OCI-LY1 (cell line): ENCODE data around the gene TOM1.

Source experiments
- H2AFZ ChIP-seq: fragments of 200-600 bp; sonication (generic), shearing (Covaris generic); 2 replicates; pipeline ENCODE4 v1.6.0; 2014; ENCODE audit warnings: antibody characterized with exemption, mild to moderate bottlenecking, low read length
- H3F3A ChIP-seq: fragments of 200-600 bp; sonication (generic), shearing (Covaris generic); 2 replicates; pipeline ENCODE4 v1.6.0; 2014; ENCODE audit warnings: mild to moderate bottlenecking, antibody characterized with exemption, low read length, moderate library complexity; ENCODE audit not compliant: insufficient read depth
- H3K27ac ChIP-seq: fragments of 200-600 bp; sonication (generic); 2 replicates; pipeline ENCODE4 v1.5.1; 2014; ENCODE audit warnings: low read length, mixed run types, mild to moderate bottlenecking, low read depth; ENCODE audit not compliant: poor library complexity, severe bottlenecking
- H3K27me3 ChIP-seq: fragments of 200-600 bp; sonication (generic); 2 replicates; pipeline ENCODE4 v1.6.0; 2014; ENCODE audit warnings: antibody characterized with exemption, mild to moderate bottlenecking, low read length, moderate library complexity; ENCODE audit not compliant: insufficient read depth
- H3K36me3 ChIP-seq: fragments of 200-600 bp; sonication (generic); 2 replicates; pipeline ENCODE4 v1.6.1; 2014; ENCODE audit warnings: mild to moderate bottlenecking, antibody characterized with exemption, low read length, moderate library complexity, mixed read lengths; ENCODE audit not compliant: insufficient read depth
- H3K4me1 ChIP-seq: fragments of 200-600 bp; sonication (generic); 2 replicates; pipeline ENCODE4 v1.5.1; 2014; ENCODE audit warnings: mild to moderate bottlenecking, low read length, moderate library complexity; ENCODE audit not compliant: insufficient read depth, severe bottlenecking
- H3K4me2 ChIP-seq: fragments of 200-600 bp; sonication (generic), shearing (Covaris generic); 2 replicates; pipeline ENCODE4 v1.6.1; 2014; ENCODE audit warnings: low read length
- H3K4me3 ChIP-seq: fragments of 200-600 bp; sonication (generic); 2 replicates; pipeline ENCODE4 v1.5.1; 2014; ENCODE audit warnings: low read length, low read depth, mild to moderate bottlenecking, mixed read lengths; ENCODE audit not compliant: poor library complexity, severe bottlenecking
- H3K79me2 ChIP-seq: fragments of 200-600 bp; shearing (Covaris generic); 2 replicates; pipeline ENCODE4 v1.6.1; 2016; ENCODE audit warnings: mixed run types, low read length, mixed read lengths; ENCODE audit not compliant: insufficient read depth
- H3K9ac ChIP-seq: fragments of 200-600 bp; sonication (generic), shearing (Covaris generic); 2 replicates; pipeline ENCODE4 v1.6.1; 2014; ENCODE audit warnings: mild to moderate bottlenecking, low read length, mixed read lengths
- H3K9me2 ChIP-seq: fragments of 200-600 bp; sonication (generic), shearing (Covaris generic); 2 replicates; pipeline ENCODE4 v1.6.1; 2014; ENCODE audit warnings: low read depth, mild to moderate bottlenecking, low read length, mixed read lengths
- H3K9me3 ChIP-seq: fragments of 200-600 bp; shearing (Covaris generic); 2 replicates; pipeline ENCODE4 v1.6.1; 2014; ENCODE audit warnings: low read length, mixed read lengths
- H4K20me1 ChIP-seq: fragments of 200-600 bp; sonication (generic), shearing (Covaris generic); 2 replicates; pipeline ENCODE4 v1.6.0; 2016; ENCODE audit warnings: mild to moderate bottlenecking, low read length; ENCODE audit not compliant: insufficient read depth
- EZH2 ChIP-seq: fragments of 200-600 bp; sonication (generic), shearing (Covaris generic); IDR thresholded peaks from 2 replicates; pipeline ENCODE4 v1.8.0; 2017; ENCODE audit warnings: borderline replicate concordance, mixed run types, mild to moderate bottlenecking, antibody characterized with exemption, low read length, moderate library complexity, mixed read lengths
- TF ChIP-seq, protein P1 (sequence below): fragments of 200-600 bp; sonication (generic), shearing (Covaris generic); IDR thresholded peaks from 2 replicates; pipeline ENCODE4 v1.5.1; 2017; ENCODE audit warnings: mild to moderate bottlenecking, antibody characterized with exemption, low read length, moderate library complexity, mixed read lengths

The TOM1 gene

GRCh38 chr22:35378621-35379020 lies 78.9 kb downstream of the TOM1 start:
- H3F3A ChIP-seq, result no peaks in the 10 kb centered on the region
- H3K9ac ChIP-seq, result no peak overlapping the region
- peaks cover 7% of the 10 kb centered on the region; the same call in 1 of the 2 replicates for H3K36me3 ChIP-seq
- H3K27ac ChIP-seq, result peak overlapping the region; percentile 76
- no peak overlapping the region for H3K4me3 ChIP-seq
- H2AFZ ChIP-seq, result no peak overlapping the region
- no peaks in the 10 kb centered on the region for H3K27me3 ChIP-seq
- peaks cover 7% of the 10 kb centered on the region; the same call in 1 of the 2 replicates for H3K79me2 ChIP-seq
- no peak for TF ChIP-seq EZH2
- TF ChIP-seq, protein P1, sequence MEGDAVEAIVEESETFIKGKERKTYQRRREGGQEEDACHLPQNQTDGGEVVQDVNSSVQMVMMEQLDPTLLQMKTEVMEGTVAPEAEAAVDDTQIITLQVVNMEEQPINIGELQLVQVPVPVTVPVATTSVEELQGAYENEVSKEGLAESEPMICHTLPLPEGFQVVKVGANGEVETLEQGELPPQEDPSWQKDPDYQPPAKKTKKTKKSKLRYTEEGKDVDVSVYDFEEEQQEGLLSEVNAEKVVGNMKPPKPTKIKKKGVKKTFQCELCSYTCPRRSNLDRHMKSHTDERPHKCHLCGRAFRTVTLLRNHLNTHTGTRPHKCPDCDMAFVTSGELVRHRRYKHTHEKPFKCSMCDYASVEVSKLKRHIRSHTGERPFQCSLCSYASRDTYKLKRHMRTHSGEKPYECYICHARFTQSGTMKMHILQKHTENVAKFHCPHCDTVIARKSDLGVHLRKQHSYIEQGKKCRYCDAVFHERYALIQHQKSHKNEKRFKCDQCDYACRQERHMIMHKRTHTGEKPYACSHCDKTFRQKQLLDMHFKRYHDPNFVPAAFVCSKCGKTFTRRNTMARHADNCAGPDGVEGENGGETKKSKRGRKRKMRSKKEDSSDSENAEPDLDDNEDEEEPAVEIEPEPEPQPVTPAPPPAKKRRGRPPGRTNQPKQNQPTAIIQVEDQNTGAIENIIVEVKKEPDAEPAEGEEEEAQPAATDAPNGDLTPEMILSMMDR, result no peak
- H3K4me2 ChIP-seq, result no peak overlapping the region
- no peaks in the 10 kb centered on the region for H4K20me1 ChIP-seq
- H3K4me1 ChIP-seq, result peaks cover 53% of the 10 kb centered on the region
- no peaks in the 10 kb centered on the region for H3K9me2 ChIP-seq
- no peaks in the 10 kb centered on the region for H3K9me3 ChIP-seq

- H3K9ac ChIP-seq, result no peak overlapping the region
- H2AFZ ChIP-seq, result no peak overlapping the region
- no peaks in the 10 kb centered on the region for H3K9me3 ChIP-seq
- H3F3A ChIP-seq, result no peaks in the 10 kb centered on the region
- no peak overlapping the region for H3K4me3 ChIP-seq
- H3K79me2 ChIP-seq, result peaks cover 7% of the 10 kb centered on the region; the same call in 1 of the 2 replicates
- TF ChIP-seq, protein P1, result no peak
- no peak for TF ChIP-seq EZH2
- H3K4me1 ChIP-seq, result peaks cover 57% of the 10 kb centered on the region
- no peak overlapping the region for H3K4me2 ChIP-seq
- H4K20me1 ChIP-seq, result no peaks in the 10 kb centered on the region
- peaks cover 10% of the 10 kb centered on the region; the same call in 1 of the 2 replicates for H3K36me3 ChIP-seq
- no peak overlapping the region for H3K27ac ChIP-seq
- no peaks in the 10 kb centered on the region for H3K9me2 ChIP-seq
- no peaks in the 10 kb centered on the region for H3K27me3 ChIP-seq
Measured at GRCh38 chr22:35379146-35379993, 79.7 kb downstream of the TOM1 start.

DNA sequence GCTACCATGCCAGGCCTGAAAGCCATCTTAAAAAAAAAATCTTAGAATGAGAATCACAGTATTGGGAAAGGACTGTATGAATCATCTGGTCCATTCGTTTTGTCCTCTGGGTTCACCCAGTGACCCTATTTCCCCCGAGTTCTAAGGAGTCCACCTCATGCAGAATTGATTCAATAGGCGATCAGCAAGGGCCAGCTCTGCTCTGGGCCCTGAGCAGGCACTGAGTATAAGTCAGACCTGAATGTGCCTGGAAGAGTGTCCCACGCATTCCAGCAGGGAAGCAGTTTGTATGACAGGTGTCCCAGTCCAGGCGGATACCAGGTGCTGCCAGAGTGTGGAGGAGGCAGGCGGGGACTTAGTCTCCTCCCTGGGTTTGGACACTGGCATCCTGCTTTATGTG lies 80.3 kb downstream of the TOM1 start:
- no peaks in the 10 kb centered on the region for H3F3A ChIP-seq
- H2AFZ ChIP-seq, result no peak overlapping the region
- no peaks in the 10 kb centered on the region for H4K20me1 ChIP-seq
- no peaks in the 10 kb centered on the region for H3K27me3 ChIP-seq
- no peak overlapping the region for H3K27ac ChIP-seq
- H3K4me3 ChIP-seq, result no peak overlapping the region
- H3K4me1 ChIP-seq, result peaks cover 63% of the 10 kb centered on the region
- no peak overlapping the region for H3K9ac ChIP-seq
- H3K9me3 ChIP-seq, result no peaks in the 10 kb centered on the region
- H3K36me3 ChIP-seq, result peaks cover 12% of the 10 kb centered on the region; the same call in 1 of the 2 replicates
- peaks cover 7% of the 10 kb centered on the region; the same call in 1 of the 2 replicates for H3K79me2 ChIP-seq
- no peaks in the 10 kb centered on the region for H3K9me2 ChIP-seq
- no peak for TF ChIP-seq EZH2
- TF ChIP-seq, protein P1, result no peak
- no peak overlapping the region for H3K4me2 ChIP-seq
